K562 (cell line): ENCODE measurements around the gene SFMBT2. TPM values are rescaled to one million over a fixed set of nuclear protein-coding genes. Genes with fewer than 3 reads are reported as not detected.

Experiments used
- ATAC-seq: fragments of 200-7000 bp; cut with Tn5 transposase; 3 replicates; pipeline ENCODE4 v1.9.1; 2020; ENCODE audit warnings: moderate library complexity
- BruUV-seq: library from RNA; stranded (reverse); fragments of 400-500 nt; replicated peaks from 2 replicates; lab custom pipeline; 2021; lab: Mats Ljungman, UMichigan
- CTCF ChIA-PET: fragments of 300-600 bp; formaldehyde crosslinking; extraction: SDS; loops from one replicate; lab custom pipeline; 2021; ENCODE audit warnings: low intra/inter-chr PET ratio; lab: Yijun Ruan, JAX
- POLR2A ChIA-PET: fragments of 300-600, 350-650 bp; sonication (Branson Sonifier 250); formaldehyde crosslinking; extraction: SDS; loops from one replicate; lab custom pipeline; 2021; ENCODE audit warnings: antibody characterized with exemption, inconsistent platforms; lab: Yijun Ruan, JAX
- DNase-seq, 4 experiments: peaks; one replicate each; pipeline versions ENCODE4 v3.0.0 to v3.0.0-alpha.2; 2011 to 2018; ENCODE audit warnings: low spot score in 3 of 4, mixed read lengths in 3 of 4; ENCODE audit errors: extremely low read depth in 1 of 4
- FAIRE-seq: peaks from 2 replicates; lab custom pipeline; 2011; peaks lifted over from hg19 to GRCh38; lab: Jason Lieb, UNC
- H2AFZ ChIP-seq: 2 replicates; pipeline ENCODE4 v1.6.0; 2011; ENCODE audit warnings: low read depth, low read length, control low read depth, inconsistent platforms
- H3K27ac ChIP-seq: fragments of 200-600 bp; 3 replicates; pipeline ENCODE4 v1.8.0; 2011; ENCODE audit warnings: low read depth, mild to moderate bottlenecking, control low read depth, inconsistent platforms, low read length, moderate library complexity, mixed read lengths; ENCODE audit errors: extremely low read depth
- H3K27me3 ChIP-seq, 2 experiments: fragments of 300-600 bp in 1 of 2; 2 replicates in 1 of 2; 3 replicates in 1 of 2; pipeline versions ENCODE4 v1.6.0 to v1.8.0; 2011; ENCODE audit warnings: inconsistent platforms in 2 of 2, low read length in 2 of 2, mild to moderate bottlenecking in 1 of 2, mixed read lengths in 1 of 2, moderate library complexity in 1 of 2; ENCODE audit not compliant: control insufficient read depth in 2 of 2, insufficient read depth in 2 of 2
- H3K36me3 ChIP-seq: fragments of 300-600 bp; 3 replicates; pipeline ENCODE4 v1.8.0; 2011; ENCODE audit warnings: mild to moderate bottlenecking, low read length, inconsistent platforms; ENCODE audit not compliant: control insufficient read depth, insufficient read depth
- H3K4me1 ChIP-seq, 2 experiments: fragments of 200-600 bp in 1 of 2; replicated peaks in 1 of 2; 2 replicates in 1 of 2; 3 replicates in 1 of 2; pipeline versions ENCODE4 v1.5.1 to v1.8.0; 2011; ENCODE audit warnings: inconsistent platforms in 2 of 2, low read length in 2 of 2, mild to moderate bottlenecking in 1 of 2, mixed read lengths in 1 of 2, moderate library complexity in 1 of 2; ENCODE audit not compliant: control insufficient read depth in 2 of 2, insufficient read depth in 2 of 2
- H3K4me2 ChIP-seq: 2 replicates; pipeline ENCODE4 v1.6.1; 2011; ENCODE audit warnings: low read length, control low read depth, inconsistent platforms, mixed read lengths; ENCODE audit not compliant: insufficient read depth
- H3K4me3 ChIP-seq: fragments of 200-600 bp; sonication (generic), shearing (Covaris generic); 2 replicates; pipeline ENCODE4 v1.5.1; 2016; ENCODE audit warnings: control low read depth, inconsistent platforms
- H3K79me2 ChIP-seq: fragments of 200-600 bp; 3 replicates; pipeline ENCODE4 v1.8.0; 2011; ENCODE audit warnings: low read length, inconsistent platforms; ENCODE audit not compliant: control insufficient read depth, insufficient read depth
- H3K9ac ChIP-seq, 2 experiments: 2 replicates each; pipeline versions ENCODE4 v1.6.0 to v1.6.1; 2011; ENCODE audit warnings: low read depth in 2 of 2, low read length in 2 of 2, control low read depth in 1 of 2, inconsistent platforms in 1 of 2, mild to moderate bottlenecking in 1 of 2, mixed read lengths in 1 of 2; ENCODE audit not compliant: insufficient read depth in 1 of 2
- H3K9me1 ChIP-seq: one replicate; pipeline ENCODE4 v1.6.0; 2011; ENCODE audit warnings: inconsistent platforms, mild to moderate bottlenecking, low read length, moderate library complexity; ENCODE audit not compliant: control insufficient read depth, insufficient read depth
- H3K9me3 ChIP-seq: replicated peaks from 2 replicates; pipeline ENCODE4 v1.5.1; 2011; ENCODE audit warnings: low read depth, low read length, inconsistent platforms; ENCODE audit not compliant: control insufficient read depth, insufficient read depth
- H4K20me1 ChIP-seq: replicated peaks from 2 replicates; pipeline ENCODE4 v1.6.1; 2011; ENCODE audit warnings: low read length, inconsistent platforms, mixed read lengths; ENCODE audit not compliant: control insufficient read depth, insufficient read depth
- PPARD ChIP-seq: fragments of 250-450 bp; sonication (Bioruptor Pico); IDR thresholded peaks from 2 replicates; pipeline ENCODE4 v1.8.0; 2022; ENCODE audit warnings: inconsistent platforms, mild to moderate bottlenecking, moderate library complexity
- RBBP5 ChIP-seq: fragments of 200-600 bp; sonication (generic); IDR thresholded peaks from 2 replicates; pipeline ENCODE4 v1.6.1; 2012; ENCODE audit warnings: borderline replicate concordance, mild to moderate bottlenecking, low read length, control low read depth, inconsistent platforms; ENCODE audit not compliant: insufficient read depth, poor library complexity, severe bottlenecking
- RBM25 ChIP-seq: fragments of 200-400 bp; formaldehyde crosslinking; IDR thresholded peaks from 2 replicates; pipeline ENCODE4 v1.6.1; 2018; ENCODE audit warnings: low read length, low read depth, moderate library complexity; ENCODE audit not compliant: severe bottlenecking
- WGBS: fragments of 100-300 bp; shearing (Covaris generic); methylation state at CpG from one replicate; pipeline ENCODE4 v1.1.6; 2016; ENCODE audit warnings: low coverage, mixed read lengths; ENCODE audit not compliant: insufficient coverage; ENCODE audit errors: missing lambda C conversion rate; 5-methylcytosine and 5-hydroxymethylcytosine counted together
- in situ Hi-C: fragments of 300-500 bp; cut with MboI; formaldehyde crosslinking; loops from 4 replicates; pipeline ENCODE4 v1.15.0; 2018; ENCODE audit warnings: inconsistent platforms, mixed read lengths
- intact Hi-C: fragments of 100-400 bp; cut with micrococcal nuclease; formaldehyde crosslinking; loops from 2 replicates; pipeline ENCODE4 v1.14.2; 2022
- polyA plus RNA-seq, 8 experiments: library from polyadenylated mRNA; depleted of rRNA in 4 of 8; stranded (reverse) in 5 of 8; unstranded in 3 of 8; fragments of >200 nt; fragmentation: Nextera tagmentation in 2 of 8; fragmentation: Illumina TruSeq in 1 of 8; extraction: Ambion mirVana in 2 of 8; extraction: Trizol in 1 of 8; gene quantifications; 2 replicates each; pipeline versions ENCODE4 v1.2.1 to v1.2.3, GENCODE V29; 2011 to 2014; ENCODE audit warnings: inconsistent platforms in 1 of 8, missing spikeins in 1 of 8
- total RNA-seq, 7 experiments: library from RNA; depleted of rRNA in 6 of 7; stranded (reverse); fragments of >200 nt in 6 of 7; fragmentation: Illumina TruSeq in 2 of 7; extraction: Trizol in 2 of 7; gene quantifications; 2 replicates each; pipeline versions ENCODE4 v1.2.1 to v1.2.3, GENCODE V29; 2011 to 2021; ENCODE audit warnings: low replicate concordance in 1 of 7
- TF ChIP-seq, protein P1 (sequence below): fragments of 450-650 bp; formaldehyde crosslinking; IDR thresholded peaks from 2 replicates; pipeline ENCODE4 v1.4.0; 2020; ENCODE audit warnings: mild to moderate bottlenecking

Gene SFMBT2
- total and polyA plus RNA-seq, 9 of the 15 experiments (the other 6 are each of a cell fraction or from before 2014, with no cell fraction given) = 1.2 to 13.6 (median 7.6) TPM

DNA sequence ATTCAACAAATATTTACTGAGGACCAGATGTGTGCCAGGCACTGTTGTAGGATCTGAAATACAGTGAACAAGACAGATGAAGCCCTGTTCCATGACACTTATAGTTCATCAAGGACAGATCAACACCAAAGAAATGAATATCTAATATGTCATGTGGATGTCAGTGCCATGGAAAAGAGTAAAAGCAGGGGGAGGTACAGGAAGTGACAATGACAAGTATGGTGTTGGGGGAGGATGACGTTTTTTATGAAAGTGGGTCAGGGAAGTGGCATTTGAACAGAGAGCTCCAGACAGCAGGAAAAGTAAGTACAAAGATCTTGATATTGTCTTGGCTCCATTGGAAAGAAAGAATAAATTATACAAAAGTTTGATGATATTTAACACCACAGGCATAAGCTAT, 7.0 kb upstream of the SFMBT2 start:
- 0% methylated on average over 1 of the region's 1 CpG for WGBS
- Histone ChIP-seq H3K9me1 (no peaks in the 10 kb centered on the region), H2AFZ (no peak overlapping the region), H3K9me3 (no peaks in the 10 kb centered on the region; the same call in 1 of the 2 replicates), H3K4me1 (no peaks in the 10 kb centered on the region), H4K20me1 (no peaks in the 10 kb centered on the region), H3K4me3 (no peak overlapping the region), H3K9ac (no peak overlapping the region), H3K27me3 (peaks cover 7 to 10% of the 10 kb centered on the region in 2 experiments; a peak in 3 of 5 replicates), H3K36me3 (no peaks in the 10 kb centered on the region), H3K27ac (no peak overlapping the region), H3K4me2 (no peak overlapping the region), H3K79me2 (no peaks in the 10 kb centered on the region)
- ATAC-seq = no peak
- TF ChIP-seq RBBP5 (no peak), RBM25 (peak; percentile 74), PPARD (CRISPR knock-in tag) (no peak)
- TF ChIP-seq, protein P1, sequence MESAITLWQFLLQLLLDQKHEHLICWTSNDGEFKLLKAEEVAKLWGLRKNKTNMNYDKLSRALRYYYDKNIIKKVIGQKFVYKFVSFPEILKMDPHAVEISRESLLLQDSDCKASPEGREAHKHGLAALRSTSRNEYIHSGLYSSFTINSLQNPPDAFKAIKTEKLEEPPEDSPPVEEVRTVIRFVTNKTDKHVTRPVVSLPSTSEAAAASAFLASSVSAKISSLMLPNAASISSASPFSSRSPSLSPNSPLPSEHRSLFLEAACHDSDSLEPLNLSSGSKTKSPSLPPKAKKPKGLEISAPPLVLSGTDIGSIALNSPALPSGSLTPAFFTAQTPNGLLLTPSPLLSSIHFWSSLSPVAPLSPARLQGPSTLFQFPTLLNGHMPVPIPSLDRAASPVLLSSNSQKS = no peak
- ChIA-PET POLR2A (no interaction called here), CTCF (interaction anchor here (0.9 to 1.1 kb wide), 3 partner anchors 158 to 575 kb away, joined by 3 to 4 read pairs (median 4); no protein-coding TSS in a partner anchor)
- intact Hi-C loops (loop anchor here (2.0 to 5.0 kb wide), 3 partner anchors 497 to 746 kb away; no protein-coding TSS in a partner anchor), in situ Hi-C loops (loop anchor here (25.0 kb wide), 1 partner anchor 731 kb away; no protein-coding TSS in a partner anchor)
- DNase-seq = no peak
- no TSS peak for BruUV-seq
- no peak for FAIRE-seq
